Measurements from ENCODE around the gene FOSB. TPM values are rescaled to one million over a fixed set of nuclear protein-coding genes. Genes with fewer than 3 reads are reported as not detected.

The FOSB gene
- total and polyA plus RNA-seq, 11 donors, result 0.23 to 107 (median 1.1) TPM

- WGBS, 4 donors, result 89 to 94% (median 91%) methylated on average over 5 of the region's 5 CpGs
- intact Hi-C loops (cut with DNase I), result no loop called here
- Histone ChIP-seq H3K27me3 (no peaks in the 10 kb centered on the region), H3K36me3 (peaks cover 0 to 21% (median 0%) of the 10 kb centered on the region in 9 donors), H3K4me1 (peaks cover 9 to 70% (median 45%) of the 10 kb centered on the region in 12 donors), H3K27ac (peak overlapping the region in 2 of 12 donors; percentile 97 to 99), H3K9me3 (no peaks in the 10 kb centered on the region), H3K4me3 (no peak overlapping the region)
- no peak for DNase-seq
- TF ChIP-seq POLR2A (IDR thresholded peaks at IDR 0.05), result no peak
- TF ChIP-seq, protein P1, sequence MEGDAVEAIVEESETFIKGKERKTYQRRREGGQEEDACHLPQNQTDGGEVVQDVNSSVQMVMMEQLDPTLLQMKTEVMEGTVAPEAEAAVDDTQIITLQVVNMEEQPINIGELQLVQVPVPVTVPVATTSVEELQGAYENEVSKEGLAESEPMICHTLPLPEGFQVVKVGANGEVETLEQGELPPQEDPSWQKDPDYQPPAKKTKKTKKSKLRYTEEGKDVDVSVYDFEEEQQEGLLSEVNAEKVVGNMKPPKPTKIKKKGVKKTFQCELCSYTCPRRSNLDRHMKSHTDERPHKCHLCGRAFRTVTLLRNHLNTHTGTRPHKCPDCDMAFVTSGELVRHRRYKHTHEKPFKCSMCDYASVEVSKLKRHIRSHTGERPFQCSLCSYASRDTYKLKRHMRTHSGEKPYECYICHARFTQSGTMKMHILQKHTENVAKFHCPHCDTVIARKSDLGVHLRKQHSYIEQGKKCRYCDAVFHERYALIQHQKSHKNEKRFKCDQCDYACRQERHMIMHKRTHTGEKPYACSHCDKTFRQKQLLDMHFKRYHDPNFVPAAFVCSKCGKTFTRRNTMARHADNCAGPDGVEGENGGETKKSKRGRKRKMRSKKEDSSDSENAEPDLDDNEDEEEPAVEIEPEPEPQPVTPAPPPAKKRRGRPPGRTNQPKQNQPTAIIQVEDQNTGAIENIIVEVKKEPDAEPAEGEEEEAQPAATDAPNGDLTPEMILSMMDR (IDR thresholded peaks at IDR 0.05), result no peak
- ATAC-seq, result no peak
These were observed 43.3 kb downstream of the FOSB start for GRCh38 chr19:45511074-45511473.

- ATAC-seq (no peak), DNase-seq (no peak)
- no peak for TF ChIP-seq POLR2A (IDR thresholded peaks at IDR 0.05)
- TF ChIP-seq, protein P1 (IDR thresholded peaks at IDR 0.05), result no peak
- Histone ChIP-seq H3K4me3 (no peak overlapping the region), H3K27ac (peak overlapping the region in 3 of 12 donors; percentile 76 to 93 (median 82)), H3K4me1 (peaks cover 9 to 75% (median 47%) of the 10 kb centered on the region in 12 donors), H3K27me3 (no peaks in the 10 kb centered on the region), H3K36me3 (peaks cover 0 to 27% (median 6%) of the 10 kb centered on the region in 9 donors), H3K9me3 (no peaks in the 10 kb centered on the region)
- WGBS, 4 donors, result 85 to 89% (median 87%) methylated on average over 6 of the region's 6 CpGs
- intact Hi-C loops (cut with DNase I), result no loop called here
These were observed 45.2 kb downstream of the FOSB start for GRCh38 chr19:45512881-45513483.

GRCh38 chr19:45514376-45515051, 46.7 kb downstream of the FOSB start:
- Histone ChIP-seq H3K27me3 (no peaks in the 10 kb centered on the region), H3K4me1 (peaks cover 9 to 73% (median 44%) of the 10 kb centered on the region in 12 donors), H3K4me3 (peak overlapping the region in 2 of 12 donors; percentile 12 to 21), H3K9me3 (no peaks in the 10 kb centered on the region), H3K36me3 (peaks cover 0 to 43% (median 21%) of the 10 kb centered on the region in 9 donors), H3K27ac (peak overlapping the region in 11 of 12 donors; percentile 6 to 93 (median 77))
- intact Hi-C loops (cut with DNase I), result no loop called here
- 49 to 62% (median 57%) methylated on average over 6 to 13 of the region's 13 CpGs for WGBS, 4 donors
- TF ChIP-seq, protein P1 (IDR thresholded peaks at IDR 0.05), result no peak
- TF ChIP-seq POLR2A (IDR thresholded peaks at IDR 0.05), result no peak
- DNase-seq (peak in 1 of 5 donors; percentile 47), ATAC-seq (peak; percentile 7 to 40 (median 24))

- no peak for TF ChIP-seq POLR2A (IDR thresholded peaks at IDR 0.05)
- TF ChIP-seq, protein P1 (IDR thresholded peaks at IDR 0.05), result no peak
- DNase-seq (peak in 4 of 5 donors; percentile 68 to 75 (median 70)), ATAC-seq (peak; percentile 26 to 81 (median 66))
- H3K4me1 ChIP-seq, result peaks cover 9 to 69% (median 39%) of the 10 kb centered on the region in 12 donors
- no peaks in the 10 kb centered on the region for H3K9me3 ChIP-seq
- H3K27me3 ChIP-seq, result no peaks in the 10 kb centered on the region
- peak overlapping the region in 11 of 12 donors; percentile 6 to 93 (median 77) for H3K27ac ChIP-seq
- H3K36me3 ChIP-seq, result peaks cover 0 to 49% (median 26%) of the 10 kb centered on the region in 9 donors
- 50 to 75% (median 62%) methylated on average over 10 of the region's 10 CpGs for WGBS, 4 donors
- intact Hi-C loops (cut with DNase I), result no loop called here
- H3K4me3 ChIP-seq, result peak overlapping the region in 2 of 12 donors; percentile 12 to 21
These were observed 47.4 kb downstream of the FOSB start for GRCh38 chr19:45515081-45515624.
